ENCODE measurements around the gene ITIH6. TPM values are rescaled to one million over a fixed set of nuclear protein-coding genes. Genes with fewer than 3 reads are reported as not detected.
"Not testable (repeated sequence)": the region's sequence is repeated elsewhere in the genome, so short reads cannot be mapped to it uniquely, and the experiment has no call there.

Gene ITIH6, protein sequence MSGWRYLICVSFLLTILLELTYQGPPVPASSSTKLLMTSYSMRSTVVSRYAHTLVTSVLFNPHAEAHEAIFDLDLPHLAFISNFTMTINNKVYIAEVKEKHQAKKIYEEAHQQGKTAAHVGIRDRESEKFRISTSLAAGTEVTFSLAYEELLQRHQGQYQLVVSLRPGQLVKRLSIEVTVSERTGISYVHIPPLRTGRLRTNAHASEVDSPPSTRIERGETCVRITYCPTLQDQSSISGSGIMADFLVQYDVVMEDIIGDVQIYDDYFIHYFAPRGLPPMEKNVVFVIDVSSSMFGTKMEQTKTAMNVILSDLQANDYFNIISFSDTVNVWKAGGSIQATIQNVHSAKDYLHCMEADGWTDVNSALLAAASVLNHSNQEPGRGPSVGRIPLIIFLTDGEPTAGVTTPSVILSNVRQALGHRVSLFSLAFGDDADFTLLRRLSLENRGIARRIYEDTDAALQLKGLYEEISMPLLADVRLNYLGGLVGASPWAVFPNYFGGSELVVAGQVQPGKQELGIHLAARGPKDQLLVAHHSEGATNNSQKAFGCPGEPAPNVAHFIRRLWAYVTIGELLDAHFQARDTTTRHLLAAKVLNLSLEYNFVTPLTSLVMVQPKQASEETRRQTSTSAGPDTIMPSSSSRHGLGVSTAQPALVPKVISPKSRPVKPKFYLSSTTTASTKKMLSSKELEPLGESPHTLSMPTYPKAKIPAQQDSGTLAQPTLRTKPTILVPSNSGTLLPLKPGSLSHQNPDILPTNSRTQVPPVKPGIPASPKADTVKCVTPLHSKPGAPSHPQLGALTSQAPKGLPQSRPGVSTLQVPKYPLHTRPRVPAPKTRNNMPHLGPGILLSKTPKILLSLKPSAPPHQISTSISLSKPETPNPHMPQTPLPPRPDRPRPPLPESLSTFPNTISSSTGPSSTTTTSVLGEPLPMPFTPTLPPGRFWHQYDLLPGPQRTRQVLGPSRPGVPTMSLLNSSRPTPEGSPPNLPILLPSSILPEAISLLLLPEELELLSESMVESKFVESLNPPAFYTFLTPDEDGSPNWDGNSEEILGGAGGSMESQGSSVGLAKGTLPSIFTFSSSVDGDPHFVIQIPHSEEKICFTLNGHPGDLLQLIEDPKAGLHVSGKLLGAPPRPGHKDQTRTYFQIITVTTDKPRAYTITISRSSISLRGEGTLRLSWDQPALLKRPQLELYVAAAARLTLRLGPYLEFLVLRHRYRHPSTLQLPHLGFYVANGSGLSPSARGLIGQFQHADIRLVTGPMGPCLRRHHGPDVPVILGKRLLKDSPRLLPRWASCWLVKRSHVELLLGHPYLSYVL
- polyA plus RNA-seq (2011; rRNA removed) (not detected in 2 replicates), polyA minus RNA-seq (2011; rRNA and poly(A)+ RNA removed) (not detected in 2 replicates)

DNA sequence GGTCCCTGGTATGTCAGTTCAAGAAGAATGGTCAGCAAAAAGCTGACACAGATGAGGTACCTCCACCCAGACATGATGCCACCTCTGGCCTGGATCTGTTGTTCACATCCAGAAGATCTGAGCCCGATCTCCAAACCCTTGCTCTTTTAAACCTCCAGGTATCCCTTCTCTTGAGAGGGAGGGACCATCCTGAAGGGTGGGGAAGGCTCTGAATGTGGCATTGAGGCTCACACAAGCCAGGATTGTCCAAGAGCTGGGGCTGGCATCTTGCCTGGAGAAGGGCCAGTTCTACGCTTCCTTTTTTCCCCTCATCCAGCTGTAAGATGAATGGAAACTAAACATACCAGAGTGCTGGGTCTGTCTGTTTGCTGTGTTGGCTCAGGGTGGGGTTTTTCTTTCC, at the start of gene ITIH6:
TSS of gene ITIH6 (minus strand) at position 119 of the 400 bp plus-strand sequence. CDS start at position 74, 45 bp downstream.
- no peak within 1 kb of the TSS for H3K4me3 ChIP-seq (ENCODE audit: low read depth, low read length)
- H3K36me3 ChIP-seq (ENCODE audit: control insufficient read depth, insufficient read depth, low read length) = no peaks in the 10 kb centered on the region
- POLR2A ChIA-PET = no interaction called here
- TF ChIP-seq, protein P1, sequence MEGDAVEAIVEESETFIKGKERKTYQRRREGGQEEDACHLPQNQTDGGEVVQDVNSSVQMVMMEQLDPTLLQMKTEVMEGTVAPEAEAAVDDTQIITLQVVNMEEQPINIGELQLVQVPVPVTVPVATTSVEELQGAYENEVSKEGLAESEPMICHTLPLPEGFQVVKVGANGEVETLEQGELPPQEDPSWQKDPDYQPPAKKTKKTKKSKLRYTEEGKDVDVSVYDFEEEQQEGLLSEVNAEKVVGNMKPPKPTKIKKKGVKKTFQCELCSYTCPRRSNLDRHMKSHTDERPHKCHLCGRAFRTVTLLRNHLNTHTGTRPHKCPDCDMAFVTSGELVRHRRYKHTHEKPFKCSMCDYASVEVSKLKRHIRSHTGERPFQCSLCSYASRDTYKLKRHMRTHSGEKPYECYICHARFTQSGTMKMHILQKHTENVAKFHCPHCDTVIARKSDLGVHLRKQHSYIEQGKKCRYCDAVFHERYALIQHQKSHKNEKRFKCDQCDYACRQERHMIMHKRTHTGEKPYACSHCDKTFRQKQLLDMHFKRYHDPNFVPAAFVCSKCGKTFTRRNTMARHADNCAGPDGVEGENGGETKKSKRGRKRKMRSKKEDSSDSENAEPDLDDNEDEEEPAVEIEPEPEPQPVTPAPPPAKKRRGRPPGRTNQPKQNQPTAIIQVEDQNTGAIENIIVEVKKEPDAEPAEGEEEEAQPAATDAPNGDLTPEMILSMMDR (IDR thresholded peaks at IDR 0.05; ENCODE audit: insufficient read depth, low read depth, low read length) = no peak
- no peak for DNase-seq (ENCODE audit: low read depth)
- CTCF ChIA-PET = no interaction called here
- peaks cover 2% of the 10 kb centered on the region; the same call in 1 of the 2 replicates for H3K27me3 ChIP-seq (ENCODE audit: control insufficient read depth, insufficient read depth, low read length)

DNA sequence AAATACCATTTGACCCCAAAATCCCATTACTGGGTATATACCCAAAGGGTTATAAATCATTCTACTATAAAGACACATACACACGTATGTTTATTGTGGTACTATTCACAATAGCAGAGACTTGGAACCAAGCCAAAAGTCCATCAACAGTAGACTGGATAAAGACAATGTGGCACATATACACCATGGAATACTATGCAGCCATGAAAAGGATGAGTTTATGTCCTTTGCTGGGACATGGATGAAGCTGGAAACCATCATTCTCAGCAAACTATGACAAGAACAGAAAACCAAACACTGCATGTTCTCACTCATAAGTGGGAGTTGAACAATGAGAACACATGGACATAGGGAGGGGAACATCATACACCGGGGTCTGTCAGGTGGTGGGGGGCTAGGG, 49.6 kb upstream of the ITIH6 start:
- POLR2A ChIA-PET; DNase-seq (ENCODE audit: low read depth): not testable (repeated sequence)

DNA sequence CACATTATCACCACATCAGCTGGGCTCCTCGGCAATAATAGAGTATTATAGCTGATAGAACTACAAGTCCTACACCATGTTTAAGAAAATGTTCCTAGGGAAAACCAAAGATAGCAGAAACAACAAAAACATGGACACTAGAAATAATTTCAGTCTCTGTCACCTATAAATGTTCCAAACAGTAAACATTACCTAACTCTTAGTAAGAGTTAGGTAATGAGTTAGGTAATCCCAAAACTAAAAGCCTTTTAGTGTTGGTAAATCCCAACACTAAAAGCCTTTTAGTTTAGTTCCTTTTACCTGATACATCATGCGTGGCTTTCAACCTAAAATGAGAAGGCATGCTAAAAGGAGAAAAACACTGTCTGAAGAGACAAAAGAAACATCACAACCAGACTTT, 45.0 kb upstream of the ITIH6 start:
- TF ChIP-seq, protein P1 (IDR thresholded peaks at IDR 0.05; ENCODE audit: insufficient read depth, low read depth, low read length) = no peak
- Histone ChIP-seq H3K27me3 (ENCODE audit: control insufficient read depth, insufficient read depth, low read length) (no peaks in the 10 kb centered on the region), H3K4me3 (ENCODE audit: low read depth, low read length) (no peak overlapping the region), H3K36me3 (ENCODE audit: control insufficient read depth, insufficient read depth, low read length) (no peaks in the 10 kb centered on the region)
- ChIA-PET POLR2A (no interaction called here), CTCF (no interaction called here)
- DNase-seq (ENCODE audit: low read depth) = no peak

More for the DNA sequence above, 49.6 kb upstream of the ITIH6 start:
- H3K4me3 ChIP-seq (ENCODE audit: low read depth, low read length); H3K36me3 ChIP-seq (ENCODE audit: control insufficient read depth, insufficient read depth, low read length); H3K27me3 ChIP-seq (ENCODE audit: control insufficient read depth, insufficient read depth, low read length); CTCF ChIA-PET: not testable (repeated sequence)

DNA sequence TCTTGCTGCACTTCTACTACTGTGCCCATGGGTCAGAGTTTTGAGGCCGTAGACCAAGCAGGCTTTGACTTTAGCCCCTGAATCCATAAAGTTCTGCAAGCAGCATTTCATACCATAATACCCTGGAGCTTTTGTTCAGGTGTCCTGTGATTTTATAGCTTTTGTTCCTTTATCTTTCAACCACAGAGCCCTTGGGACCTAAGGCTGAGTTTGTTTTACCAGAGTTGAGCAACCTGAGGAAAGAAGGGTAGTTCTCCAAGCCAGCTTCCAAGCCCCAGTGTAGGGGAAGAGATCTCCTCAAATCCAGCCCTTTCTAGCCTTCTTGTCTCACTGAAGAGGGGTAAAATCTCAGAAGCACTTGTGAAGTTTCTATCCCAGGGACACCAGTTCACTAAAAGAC, 44.6 kb upstream of the ITIH6 start:
- TF ChIP-seq, protein P1 (IDR thresholded peaks at IDR 0.05; ENCODE audit: insufficient read depth, low read depth, low read length) = no peak
- no peak for DNase-seq (ENCODE audit: low read depth)
- ChIA-PET CTCF (no interaction called here), POLR2A (no interaction called here)
- Histone ChIP-seq H3K36me3 (ENCODE audit: control insufficient read depth, insufficient read depth, low read length) (no peaks in the 10 kb centered on the region), H3K27me3 (ENCODE audit: control insufficient read depth, insufficient read depth, low read length) (no peaks in the 10 kb centered on the region), H3K4me3 (ENCODE audit: low read depth, low read length) (no peak overlapping the region)

DNA sequence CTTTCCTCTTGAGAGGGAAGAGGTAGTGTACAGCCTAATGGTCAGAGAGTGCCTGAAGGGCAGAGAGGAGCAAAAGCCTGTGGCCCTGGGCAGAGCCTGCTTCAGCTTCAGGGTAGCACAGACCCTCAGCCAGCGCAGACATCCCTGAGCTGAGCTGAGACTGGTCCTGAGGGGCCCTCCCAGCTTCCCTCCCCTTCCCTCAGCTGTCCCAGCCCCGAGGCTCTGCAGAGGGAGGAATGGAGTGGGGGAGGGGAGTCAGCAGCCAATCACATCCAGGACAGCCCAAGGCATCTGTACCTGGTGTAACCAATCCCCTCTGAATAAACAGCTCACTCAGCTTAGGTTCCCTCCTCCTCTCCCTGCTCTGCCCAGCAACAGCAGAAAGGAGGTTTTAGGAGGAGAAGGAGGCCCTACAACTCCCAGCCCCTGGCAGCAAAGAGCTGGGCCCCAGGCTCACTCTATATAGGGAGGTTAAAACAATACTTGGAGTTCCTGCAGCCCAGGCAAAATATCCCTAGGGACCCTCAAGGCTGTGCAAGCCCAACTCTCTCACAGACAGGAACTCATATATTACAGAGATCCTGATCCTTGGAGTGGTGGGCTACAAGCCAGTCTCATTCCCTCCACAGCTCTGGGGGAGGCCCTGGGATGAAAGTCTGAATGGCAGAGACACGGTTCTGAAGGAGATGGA, 43.3 kb upstream of the ITIH6 start:
- CTCF ChIA-PET; H3K4me3 ChIP-seq (ENCODE audit: low read depth, low read length); DNase-seq (ENCODE audit: low read depth); H3K36me3 ChIP-seq (ENCODE audit: control insufficient read depth, insufficient read depth, low read length); H3K27me3 ChIP-seq (ENCODE audit: control insufficient read depth, insufficient read depth, low read length); POLR2A ChIA-PET: not testable (repeated sequence)
